GM23338 (cell line): ENCODE measurements around the gene FRMD4A. TPM values are rescaled to one million over a fixed set of nuclear protein-coding genes. Genes with fewer than 3 reads are reported as not detected.

Experiments used
- ATAC-seq: fragments of 200-7000 bp; cut with Tn5 transposase; 3 replicates; pipeline ENCODE4 v1.9.1; 2020
- DNase-seq: peaks from one replicate; pipeline ENCODE4 v3.0.0-alpha.2; 2015; ENCODE audit warnings: low spot score
- H2AFZ ChIP-seq: fragments of 200-600 bp; sonication (generic); 2 replicates; pipeline ENCODE4 v1.8.0; 2016; ENCODE audit warnings: antibody characterized with exemption, mild to moderate bottlenecking, moderate library complexity
- H3F3A ChIP-seq: fragments of 200-600 bp; sonication (generic); replicated peaks from 2 replicates; pipeline ENCODE4 v1.8.0; 2017; ENCODE audit warnings: antibody characterized with exemption, mixed run types, low read depth
- H3K27ac ChIP-seq: fragments of 200-600 bp; sonication (generic); 2 replicates; pipeline ENCODE4 v1.6.1; 2016; ENCODE audit warnings: low read depth
- H3K27me3 ChIP-seq: fragments of 200-600 bp; sonication (generic); 2 replicates; pipeline ENCODE4 v1.8.0; 2016; ENCODE audit warnings: mild to moderate bottlenecking, mixed run types, moderate library complexity; ENCODE audit not compliant: insufficient read depth
- H3K36me3 ChIP-seq: fragments of 200-600 bp; sonication (generic); 2 replicates; pipeline ENCODE4 v1.8.0; 2016; ENCODE audit warnings: mild to moderate bottlenecking; ENCODE audit not compliant: insufficient read depth
- H3K4me1 ChIP-seq: fragments of 200-600 bp; sonication (generic); 2 replicates; pipeline ENCODE4 v1.8.0; 2016; ENCODE audit warnings: mild to moderate bottlenecking, moderate library complexity; ENCODE audit not compliant: insufficient read depth
- H3K4me2 ChIP-seq: fragments of 200-600 bp; sonication (generic); 2 replicates; pipeline ENCODE4 v1.7.1; 2017; ENCODE audit warnings: mixed run types
- H3K4me3 ChIP-seq: fragments of 200-600 bp; sonication (generic); 2 replicates; pipeline ENCODE4 v1.6.1; 2016; ENCODE audit warnings: mixed run types
- H3K79me2 ChIP-seq: fragments of 200-600 bp; sonication (generic); replicated peaks from 2 replicates; pipeline ENCODE4 v1.8.0; 2017; ENCODE audit warnings: mild to moderate bottlenecking; ENCODE audit not compliant: insufficient read depth
- H3K9me2 ChIP-seq: fragments of 200-600 bp; sonication (generic); 2 replicates; pipeline ENCODE4 v1.8.0; 2017; ENCODE audit not compliant: insufficient read depth
- H4K20me1 ChIP-seq: fragments of 200-600 bp; sonication (generic); replicated peaks from 2 replicates; pipeline ENCODE4 v1.8.0; 2017; ENCODE audit warnings: mild to moderate bottlenecking; ENCODE audit not compliant: insufficient read depth
- H3K27ac Mint-ChIP-seq: 2 replicates; pipeline ENCODE4 v1.8.0; 2020; ENCODE audit warnings: inconsistent platforms, mild to moderate bottlenecking, moderate library complexity, mixed read lengths
- H3K27me3 Mint-ChIP-seq: 3 replicates; pipeline ENCODE4 v1.8.0; 2022; ENCODE audit warnings: low read depth, mild to moderate bottlenecking, moderate library complexity, mixed read lengths, inconsistent platforms; ENCODE audit not compliant: insufficient read depth, poor library complexity
- H3K36me3 Mint-ChIP-seq: 3 replicates; pipeline ENCODE4 v1.8.0; 2021; ENCODE audit warnings: low read depth, mild to moderate bottlenecking, inconsistent platforms, moderate library complexity, mixed read lengths
- H3K4me1 Mint-ChIP-seq: 3 replicates; pipeline ENCODE4 v1.8.0; 2020; ENCODE audit warnings: mild to moderate bottlenecking, inconsistent platforms, mixed read lengths
- H3K4me3 Mint-ChIP-seq: 3 replicates; pipeline ENCODE4 v1.8.0; 2021; ENCODE audit warnings: moderate library complexity, mild to moderate bottlenecking, inconsistent platforms, mixed read lengths
- H3K9me3 Mint-ChIP-seq: 3 replicates; pipeline ENCODE4 v1.8.0; 2020; ENCODE audit warnings: moderate library complexity, mild to moderate bottlenecking, inconsistent platforms, mixed read lengths
- CREB1 ChIP-seq: fragments of 250-450 bp; sonication (Bioruptor Pico); IDR thresholded peaks from 2 replicates; pipeline ENCODE4 v1.5.0; 2020; ENCODE audit warnings: low read depth, mild to moderate bottlenecking, moderate library complexity
- ETS1 ChIP-seq: IDR thresholded peaks from 2 replicates; pipeline ENCODE4 v1.6.1; 2016; ENCODE audit warnings: antibody characterized with exemption
- EZH2 ChIP-seq: fragments of 200-600 bp; sonication (generic); IDR thresholded peaks from one replicate; pipeline ENCODE4 v1.8.0; 2017; ENCODE audit warnings: antibody characterized with exemption, mild to moderate bottlenecking, low read depth; ENCODE audit not compliant: unreplicated experiment
- EZH2phosphoT487 ChIP-seq: fragments of 200-600 bp; sonication (generic); IDR thresholded peaks from one replicate; pipeline ENCODE4 v1.8.1; 2018; ENCODE audit warnings: antibody characterized with exemption; ENCODE audit not compliant: unreplicated experiment
- JUNB ChIP-seq: IDR thresholded peaks from one replicate; pipeline ENCODE4 v1.6.1; 2016; ENCODE audit warnings: antibody characterized with exemption; ENCODE audit not compliant: unreplicated experiment
- NANOG ChIP-seq: IDR thresholded peaks from 2 replicates; pipeline ENCODE4 v1.6.1; 2016; ENCODE audit warnings: antibody characterized with exemption, borderline replicate concordance
- POLR2AphosphoS5 ChIP-seq: IDR thresholded peaks from 2 replicates; pipeline ENCODE4 v1.6.1; 2016; ENCODE audit warnings: antibody characterized with exemption, low read depth
- STAT1 ChIP-seq: IDR thresholded peaks from one replicate; pipeline ENCODE4 v1.6.1; 2016; ENCODE audit warnings: antibody characterized with exemption; ENCODE audit not compliant: unreplicated experiment
- ZNF114 ChIP-seq: fragments of 250-450 bp; sonication (Bioruptor Pico); IDR thresholded peaks from 2 replicates; pipeline ENCODE4 v1.5.0; 2020; ENCODE audit warnings: mild to moderate bottlenecking, moderate library complexity
- ZNF331 ChIP-seq: fragments of 250-450 bp; sonication (Bioruptor Pico); IDR thresholded peaks from 2 replicates; pipeline ENCODE4 v1.5.0; 2020; ENCODE audit warnings: low read depth, mild to moderate bottlenecking, moderate library complexity
- polyA plus RNA-seq: library from polyadenylated mRNA; unstranded; fragments of >200 nt; fragmentation: Nextera tagmentation; extraction: Ambion mirVana; gene quantifications from 2 replicates; pipeline ENCODE4 v1.2.1, GENCODE V29; 2016
- total RNA-seq: library from RNA; depleted of rRNA; stranded (reverse); fragments of >200 nt; shearing (Covaris generic); gene quantifications from 2 replicates; pipeline ENCODE4 v1.2.3, GENCODE V29; 2014
- TF ChIP-seq, protein P1 (sequence below): fragments of 250-450 bp; sonication (Bioruptor Pico); IDR thresholded peaks from 2 replicates; pipeline ENCODE4 v1.5.0; 2020; ENCODE audit warnings: mild to moderate bottlenecking, moderate library complexity
- TF ChIP-seq, protein P2 (sequence below): IDR thresholded peaks from one replicate; pipeline ENCODE4 v1.6.1; 2018; ENCODE audit warnings: antibody characterized with exemption; ENCODE audit not compliant: unreplicated experiment

The FRMD4A gene
- total and polyA plus RNA-seq, 2 experiments from 2014 or later, result 14.0 to 20.1 TPM

- no peaks in the 10 kb centered on the region for H3K36me3 ChIP-seq
- no peak overlapping the region for H3K4me2 ChIP-seq
- DNase-seq (no peak), ATAC-seq (no peak)
- H2AFZ ChIP-seq, result no peak overlapping the region
- Mint-ChIP-seq H3K4me1 (peaks cover 15% of the 10 kb centered on the region), H3K9me3 (no peaks in the 10 kb centered on the region; the same call in 2 of the 3 replicates), H3K36me3 (peaks cover 4% of the 10 kb centered on the region; the same call in 2 of the 3 replicates), H3K27ac (peak overlapping the region; percentile 90), H3K4me3 (no peak overlapping the region; the same call in 2 of the 3 replicates), H3K27me3 (peaks cover 6% of the 10 kb centered on the region)
- no peaks in the 10 kb centered on the region for H3K27me3 ChIP-seq
- no peaks in the 10 kb centered on the region for H3K9me2 ChIP-seq
- H3F3A ChIP-seq, result no peaks in the 10 kb centered on the region
- no peaks in the 10 kb centered on the region; the same call in 1 of the 2 replicates for H3K4me1 ChIP-seq
- TF ChIP-seq EZH2 (no peak), POLR2AphosphoS5 (no peak), EZH2phosphoT487 (no peak), JUNB (no peak), ZNF331 (no peak), ZNF114 (no peak), NANOG (no peak), ETS1 (no peak), CREB1 (CRISPR knock-in tag) (no peak), STAT1 (no peak)
- TF ChIP-seq, protein P1, sequence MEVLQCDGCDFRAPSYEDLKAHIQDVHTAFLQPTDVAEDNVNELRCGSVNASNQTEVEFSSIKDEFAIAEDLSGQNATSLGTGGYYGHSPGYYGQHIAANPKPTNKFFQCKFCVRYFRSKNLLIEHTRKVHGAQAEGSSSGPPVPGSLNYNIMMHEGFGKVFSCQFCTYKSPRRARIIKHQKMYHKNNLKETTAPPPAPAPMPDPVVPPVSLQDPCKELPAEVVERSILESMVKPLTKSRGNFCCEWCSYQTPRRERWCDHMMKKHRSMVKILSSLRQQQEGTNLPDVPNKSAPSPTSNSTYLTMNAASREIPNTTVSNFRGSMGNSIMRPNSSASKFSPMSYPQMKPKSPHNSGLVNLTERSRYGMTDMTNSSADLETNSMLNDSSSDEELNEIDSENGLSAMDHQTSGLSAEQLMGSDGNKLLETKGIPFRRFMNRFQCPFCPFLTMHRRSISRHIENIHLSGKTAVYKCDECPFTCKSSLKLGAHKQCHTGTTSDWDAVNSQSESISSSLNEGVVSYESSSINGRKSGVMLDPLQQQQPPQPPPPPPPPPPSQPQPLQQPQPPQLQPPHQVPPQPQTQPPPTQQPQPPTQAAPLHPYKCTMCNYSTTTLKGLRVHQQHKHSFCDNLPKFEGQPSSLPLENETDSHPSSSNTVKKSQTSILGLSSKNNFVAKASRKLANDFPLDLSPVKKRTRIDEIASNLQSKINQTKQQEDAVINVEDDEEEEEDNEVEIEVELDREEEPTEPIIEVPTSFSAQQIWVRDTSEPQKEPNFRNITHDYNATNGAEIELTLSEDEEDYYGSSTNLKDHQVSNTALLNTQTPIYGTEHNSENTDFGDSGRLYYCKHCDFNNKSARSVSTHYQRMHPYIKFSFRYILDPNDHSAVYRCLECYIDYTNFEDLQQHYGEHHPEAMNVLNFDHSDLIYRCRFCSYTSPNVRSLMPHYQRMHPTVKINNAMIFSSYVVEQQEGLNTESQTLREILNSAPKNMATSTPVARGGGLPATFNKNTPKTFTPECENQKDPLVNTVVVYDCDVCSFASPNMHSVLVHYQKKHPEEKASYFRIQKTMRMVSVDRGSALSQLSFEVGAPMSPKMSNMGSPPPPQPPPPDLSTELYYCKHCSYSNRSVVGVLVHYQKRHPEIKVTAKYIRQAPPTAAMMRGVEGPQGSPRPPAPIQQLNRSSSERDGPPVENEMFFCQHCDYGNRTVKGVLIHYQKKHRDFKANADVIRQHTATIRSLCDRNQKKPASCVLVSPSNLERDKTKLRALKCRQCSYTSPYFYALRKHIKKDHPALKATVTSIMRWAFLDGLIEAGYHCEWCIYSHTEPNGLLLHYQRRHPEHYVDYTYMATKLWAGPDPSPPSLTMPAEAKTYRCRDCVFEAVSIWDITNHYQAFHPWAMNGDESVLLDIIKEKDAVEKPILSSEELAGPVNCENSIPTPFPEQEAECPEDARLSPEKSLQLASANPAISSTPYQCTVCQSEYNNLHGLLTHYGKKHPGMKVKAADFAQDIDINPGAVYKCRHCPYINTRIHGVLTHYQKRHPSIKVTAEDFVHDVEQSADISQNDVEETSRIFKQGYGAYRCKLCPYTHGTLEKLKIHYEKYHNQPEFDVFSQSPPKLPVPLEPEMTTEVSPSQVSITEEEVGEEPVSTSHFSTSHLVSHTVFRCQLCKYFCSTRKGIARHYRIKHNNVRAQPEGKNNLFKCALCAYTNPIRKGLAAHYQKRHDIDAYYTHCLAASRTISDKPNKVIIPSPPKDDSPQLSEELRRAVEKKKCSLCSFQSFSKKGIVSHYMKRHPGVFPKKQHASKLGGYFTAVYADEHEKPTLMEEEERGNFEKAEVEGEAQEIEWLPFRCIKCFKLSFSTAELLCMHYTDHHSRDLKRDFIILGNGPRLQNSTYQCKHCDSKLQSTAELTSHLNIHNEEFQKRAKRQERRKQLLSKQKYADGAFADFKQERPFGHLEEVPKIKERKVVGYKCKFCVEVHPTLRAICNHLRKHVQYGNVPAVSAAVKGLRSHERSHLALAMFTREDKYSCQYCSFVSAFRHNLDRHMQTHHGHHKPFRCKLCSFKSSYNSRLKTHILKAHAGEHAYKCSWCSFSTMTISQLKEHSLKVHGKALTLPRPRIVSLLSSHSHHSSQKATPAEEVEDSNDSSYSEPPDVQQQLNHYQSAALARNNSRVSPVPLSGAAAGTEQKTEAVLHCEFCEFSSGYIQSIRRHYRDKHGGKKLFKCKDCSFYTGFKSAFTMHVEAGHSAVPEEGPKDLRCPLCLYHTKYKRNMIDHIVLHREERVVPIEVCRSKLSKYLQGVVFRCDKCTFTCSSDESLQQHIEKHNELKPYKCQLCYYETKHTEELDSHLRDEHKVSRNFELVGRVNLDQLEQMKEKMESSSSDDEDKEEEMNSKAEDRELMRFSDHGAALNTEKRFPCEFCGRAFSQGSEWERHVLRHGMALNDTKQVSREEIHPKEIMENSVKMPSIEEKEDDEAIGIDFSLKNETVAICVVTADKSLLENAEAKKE (CRISPR knock-in tag), result no peak
- TF ChIP-seq, protein P2, sequence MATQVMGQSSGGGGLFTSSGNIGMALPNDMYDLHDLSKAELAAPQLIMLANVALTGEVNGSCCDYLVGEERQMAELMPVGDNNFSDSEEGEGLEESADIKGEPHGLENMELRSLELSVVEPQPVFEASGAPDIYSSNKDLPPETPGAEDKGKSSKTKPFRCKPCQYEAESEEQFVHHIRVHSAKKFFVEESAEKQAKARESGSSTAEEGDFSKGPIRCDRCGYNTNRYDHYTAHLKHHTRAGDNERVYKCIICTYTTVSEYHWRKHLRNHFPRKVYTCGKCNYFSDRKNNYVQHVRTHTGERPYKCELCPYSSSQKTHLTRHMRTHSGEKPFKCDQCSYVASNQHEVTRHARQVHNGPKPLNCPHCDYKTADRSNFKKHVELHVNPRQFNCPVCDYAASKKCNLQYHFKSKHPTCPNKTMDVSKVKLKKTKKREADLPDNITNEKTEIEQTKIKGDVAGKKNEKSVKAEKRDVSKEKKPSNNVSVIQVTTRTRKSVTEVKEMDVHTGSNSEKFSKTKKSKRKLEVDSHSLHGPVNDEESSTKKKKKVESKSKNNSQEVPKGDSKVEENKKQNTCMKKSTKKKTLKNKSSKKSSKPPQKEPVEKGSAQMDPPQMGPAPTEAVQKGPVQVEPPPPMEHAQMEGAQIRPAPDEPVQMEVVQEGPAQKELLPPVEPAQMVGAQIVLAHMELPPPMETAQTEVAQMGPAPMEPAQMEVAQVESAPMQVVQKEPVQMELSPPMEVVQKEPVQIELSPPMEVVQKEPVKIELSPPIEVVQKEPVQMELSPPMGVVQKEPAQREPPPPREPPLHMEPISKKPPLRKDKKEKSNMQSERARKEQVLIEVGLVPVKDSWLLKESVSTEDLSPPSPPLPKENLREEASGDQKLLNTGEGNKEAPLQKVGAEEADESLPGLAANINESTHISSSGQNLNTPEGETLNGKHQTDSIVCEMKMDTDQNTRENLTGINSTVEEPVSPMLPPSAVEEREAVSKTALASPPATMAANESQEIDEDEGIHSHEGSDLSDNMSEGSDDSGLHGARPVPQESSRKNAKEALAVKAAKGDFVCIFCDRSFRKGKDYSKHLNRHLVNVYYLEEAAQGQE, result no peak
- no peaks in the 10 kb centered on the region for H4K20me1 ChIP-seq
- H3K79me2 ChIP-seq, result no peaks in the 10 kb centered on the region
- peak overlapping the region; percentile 83; the same call in 1 of the 2 replicates for H3K27ac ChIP-seq
- H3K4me3 ChIP-seq, result no peak overlapping the region
These were observed 541.8 kb downstream of the FRMD4A start for GRCh38 chr10:13788711-13789447.
